22Rv1 (cell line): ENCODE data around the gene SMIM33.

Source experiments
- H3K27ac ChIP-seq: fragments of 450-650 bp; 2 replicates; pipeline ENCODE4 v1.5.1; 2017
- ZFX ChIP-seq: fragments of 450-650 bp; IDR thresholded peaks from 2 replicates; pipeline ENCODE4 v1.6.1; 2017; ENCODE audit warnings: antibody characterized with exemption, borderline replicate concordance
- TF ChIP-seq, protein P1 (sequence below): fragments of 450-650 bp; IDR thresholded peaks from 2 replicates; pipeline ENCODE4 v1.5.1; 2017; ENCODE audit warnings: mild to moderate bottlenecking

The SMIM33 gene

DNA sequence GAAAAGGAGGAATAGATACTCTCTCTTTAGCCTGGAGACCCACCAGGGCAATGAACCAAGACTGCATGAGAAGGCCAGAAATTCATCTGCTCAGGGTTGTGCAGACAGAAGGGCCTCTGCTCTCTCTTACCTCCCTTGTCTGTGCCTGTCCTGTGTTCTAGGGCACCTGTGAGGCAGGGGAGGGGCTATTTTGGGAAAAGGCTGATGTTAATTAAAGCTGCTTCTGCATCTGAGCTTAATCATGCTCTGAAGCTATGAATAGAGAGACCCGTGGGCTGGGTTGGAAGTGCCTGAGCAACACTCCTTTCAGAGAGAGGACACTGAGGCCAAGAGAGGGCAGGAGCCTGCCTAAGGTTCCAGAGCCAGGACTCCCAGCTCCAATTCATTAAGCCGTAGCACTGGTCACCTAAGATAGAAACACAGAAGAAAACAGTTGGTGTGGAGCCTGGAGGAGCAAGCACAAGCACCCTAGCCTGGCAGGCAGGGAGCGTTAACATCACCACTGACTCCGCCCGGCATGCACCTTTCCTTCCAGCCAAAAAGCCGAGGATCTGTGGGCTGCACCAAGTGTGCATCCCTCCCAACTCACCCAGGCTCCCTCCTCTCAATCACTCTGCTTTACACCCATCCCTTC, 43.2 kb downstream of the SMIM33 start:
- no peak overlapping the region for H3K27ac ChIP-seq

DNA sequence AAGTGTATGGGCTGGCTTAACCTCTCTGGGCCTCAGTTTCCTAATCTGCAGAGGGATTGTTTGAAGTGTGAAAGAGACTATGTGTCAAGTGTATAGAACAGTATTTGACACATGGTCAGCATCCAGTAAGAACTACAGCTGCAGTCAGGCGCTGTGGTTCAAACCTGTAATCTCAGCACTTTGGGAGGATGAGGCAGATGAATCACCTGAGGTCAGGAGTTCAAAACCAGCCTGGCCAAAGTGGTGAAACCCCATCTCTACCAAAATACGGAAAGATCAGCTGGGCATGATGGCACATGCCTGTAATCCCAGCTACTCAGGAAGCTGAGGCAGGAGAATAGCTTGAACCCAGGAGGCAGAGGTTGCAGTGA, 43.7 kb downstream of the SMIM33 start:
- TF ChIP-seq, protein P1, sequence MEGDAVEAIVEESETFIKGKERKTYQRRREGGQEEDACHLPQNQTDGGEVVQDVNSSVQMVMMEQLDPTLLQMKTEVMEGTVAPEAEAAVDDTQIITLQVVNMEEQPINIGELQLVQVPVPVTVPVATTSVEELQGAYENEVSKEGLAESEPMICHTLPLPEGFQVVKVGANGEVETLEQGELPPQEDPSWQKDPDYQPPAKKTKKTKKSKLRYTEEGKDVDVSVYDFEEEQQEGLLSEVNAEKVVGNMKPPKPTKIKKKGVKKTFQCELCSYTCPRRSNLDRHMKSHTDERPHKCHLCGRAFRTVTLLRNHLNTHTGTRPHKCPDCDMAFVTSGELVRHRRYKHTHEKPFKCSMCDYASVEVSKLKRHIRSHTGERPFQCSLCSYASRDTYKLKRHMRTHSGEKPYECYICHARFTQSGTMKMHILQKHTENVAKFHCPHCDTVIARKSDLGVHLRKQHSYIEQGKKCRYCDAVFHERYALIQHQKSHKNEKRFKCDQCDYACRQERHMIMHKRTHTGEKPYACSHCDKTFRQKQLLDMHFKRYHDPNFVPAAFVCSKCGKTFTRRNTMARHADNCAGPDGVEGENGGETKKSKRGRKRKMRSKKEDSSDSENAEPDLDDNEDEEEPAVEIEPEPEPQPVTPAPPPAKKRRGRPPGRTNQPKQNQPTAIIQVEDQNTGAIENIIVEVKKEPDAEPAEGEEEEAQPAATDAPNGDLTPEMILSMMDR, result no peak
- TF ChIP-seq ZFX, result no peak
- no peak overlapping the region for H3K27ac ChIP-seq

More for the DNA sequence above, 43.2 kb downstream of the SMIM33 start:
- TF ChIP-seq, protein P1, result peak; percentile 36; the same call in 1 of the 2 replicates
- no peak for TF ChIP-seq ZFX

DNA sequence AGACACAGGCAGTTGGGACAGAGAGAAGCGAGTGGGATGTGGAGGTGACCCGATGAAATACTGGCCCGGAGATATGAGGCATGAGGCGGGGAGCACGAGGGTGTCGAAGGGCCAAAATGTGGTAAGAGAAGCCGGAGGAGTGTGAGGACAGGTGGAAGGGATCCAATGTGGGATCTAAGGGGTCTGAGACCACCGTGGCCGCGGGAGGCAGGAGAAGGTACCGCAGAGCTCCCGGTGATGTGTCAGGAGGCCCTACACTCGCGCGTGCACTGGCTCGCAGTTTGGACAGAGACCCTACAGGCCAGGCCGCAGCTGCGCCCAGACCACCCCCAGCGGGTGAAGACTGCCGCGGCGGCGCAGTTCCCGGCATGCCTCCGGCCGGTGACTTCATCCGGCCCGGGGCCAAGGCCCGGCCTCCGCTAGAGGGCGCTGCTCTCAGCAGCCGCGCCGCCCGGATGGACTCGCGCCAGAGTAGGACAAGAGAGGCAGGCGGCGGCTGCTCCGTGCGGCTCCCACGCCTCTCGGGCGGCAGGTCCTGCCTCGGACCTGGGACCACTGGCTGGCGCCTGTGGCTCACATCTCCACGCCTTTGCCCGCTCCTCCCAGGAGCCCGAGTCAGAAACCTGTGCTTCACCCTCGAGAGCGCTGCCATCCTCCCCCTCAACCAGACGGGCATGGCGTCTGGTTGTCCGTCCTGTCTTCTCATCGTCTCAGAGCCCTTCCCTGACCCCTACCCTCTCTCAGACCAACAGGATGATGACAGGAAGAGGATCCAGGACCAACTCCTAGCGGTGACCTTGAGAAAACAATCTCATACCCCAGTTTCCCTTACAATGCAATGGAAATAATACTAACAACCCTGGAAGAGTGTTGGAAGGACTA, 47.1 kb downstream of the SMIM33 start:
- peak overlapping the region; percentile 55 for H3K27ac ChIP-seq
- TF ChIP-seq, protein P1, result peak; percentile 96
- TF ChIP-seq ZFX, result no peak
